Activated T-cell treated with anti-CD3 and anti-CD28 coated beads, Interleukin-2, amount 50 U/mL, for 48 hours (primary cell): ENCODE measurements around the gene KASH5.
"Not testable (repeated sequence)": the region's sequence is repeated elsewhere in the genome, so short reads cannot be mapped to it uniquely, and the experiment has no call there.

Experiments used
- DNase-seq, 2 experiments: peaks; one replicate each; pipeline ENCODE4 v3.0.0-alpha.2; 2020

Gene KASH5

GRCh38 chr19:49439836-49440235, 51.8 kb downstream of the KASH5 start:
- no peak for DNase-seq

- DNase-seq = no peak
Measured at GRCh38 chr19:49440439-49441209, 52.6 kb downstream of the KASH5 start.

GRCh38 chr19:49441210-49441959, 53.3 kb downstream of the KASH5 start, which contains the start of gene SLC17A7:
Gene SLC17A7 (minus strand): TSS chr19:49441527. CDS start chr19:49441379, 148 bp downstream.
- DNase-seq = peak; percentile 64 to 76

GRCh38 chr19:49441960-49442350, 53.9 kb downstream of the KASH5 start:
- no peak for DNase-seq

- peak in 1 of 2 experiments; percentile 51 for DNase-seq
Measured at GRCh38 chr19:49442354-49442753, 54.3 kb downstream of the KASH5 start.

GRCh38 chr19:49442771-49443365, 54.8 kb downstream of the KASH5 start:
- peak; percentile 80 to 81 for DNase-seq

- DNase-seq = peak; percentile 97 to 98
Measured at GRCh38 chr19:49443366-49444099, 55.5 kb downstream of the KASH5 start.

- DNase-seq = not testable (repeated sequence)
Measured at GRCh38 chr19:49444100-49444700, 56.2 kb downstream of the KASH5 start.

GRCh38 chr19:49445997-49446396, 57.9 kb downstream of the KASH5 start:
- no peak for DNase-seq

GRCh38 chr19:49447485-49448431, 59.7 kb downstream of the KASH5 start:
- peak; percentile 63 to 72 for DNase-seq

GRCh38 chr19:49448432-49448786, 60.4 kb downstream of the KASH5 start:
- DNase-seq = no peak

- no peak for DNase-seq
Measured at GRCh38 chr19:49450405-49450804, 62.4 kb downstream of the KASH5 start.

- DNase-seq = peak; percentile 96
Measured at GRCh38 chr19:49451430-49452181, 63.6 kb downstream of the KASH5 start, which contains the start of gene PIH1D1. Gene PIH1D1 (minus strand): TSS chr19:49451814. CDS start chr19:49451574, 240 bp downstream.

- DNase-seq = peak; percentile 99
Measured at GRCh38 chr19:49453013-49453756, 65.1 kb downstream of the KASH5 start, which contains the start of gene ALDH16A1. Gene ALDH16A1 (plus strand): TSS chr19:49453225. CDS start chr19:49453332, 107 bp downstream.

- DNase-seq = no peak
Measured at GRCh38 chr19:49453757-49454240, 65.8 kb downstream of the KASH5 start.

- DNase-seq = no peak
Measured at GRCh38 chr19:49455773-49456172, 67.7 kb downstream of the KASH5 start.

GRCh38 chr19:49456326-49456725, 68.3 kb downstream of the KASH5 start:
- no peak for DNase-seq

GRCh38 chr19:49458567-49458903, 70.5 kb downstream of the KASH5 start:
- no peak for DNase-seq

GRCh38 chr19:49459388-49459787, 71.3 kb downstream of the KASH5 start:
- no peak for DNase-seq
